LoVo (cell line): ENCODE results near the gene RMND5A.

Experiments used
- DNase-seq: peaks from one replicate; pipeline ENCODE4 v3.0.0-alpha.2; 2016; ENCODE audit warnings: low spot score

The RMND5A gene

GRCh38 chr2:86765310-86765695 lies 45.2 kb downstream of the RMND5A start:
- no peak for DNase-seq

- DNase-seq, result no peak
Observed at GRCh38 chr2:86768189-86768949, 48.3 kb downstream of the RMND5A start.

- no peak for DNase-seq
Observed at GRCh38 chr2:86769838-86770237, 49.7 kb downstream of the RMND5A start.

GRCh38 chr2:86770816-86771301 lies 50.8 kb downstream of the RMND5A start:
- no peak for DNase-seq

- no peak for DNase-seq
Observed at GRCh38 chr2:86772611-86773010, 52.5 kb downstream of the RMND5A start.

- DNase-seq, result no peak
Observed at GRCh38 chr2:86774862-86775261, 54.8 kb downstream of the RMND5A start.

- DNase-seq, result no peak
Observed at GRCh38 chr2:86775338-86775737, 55.2 kb downstream of the RMND5A start.

DNA sequence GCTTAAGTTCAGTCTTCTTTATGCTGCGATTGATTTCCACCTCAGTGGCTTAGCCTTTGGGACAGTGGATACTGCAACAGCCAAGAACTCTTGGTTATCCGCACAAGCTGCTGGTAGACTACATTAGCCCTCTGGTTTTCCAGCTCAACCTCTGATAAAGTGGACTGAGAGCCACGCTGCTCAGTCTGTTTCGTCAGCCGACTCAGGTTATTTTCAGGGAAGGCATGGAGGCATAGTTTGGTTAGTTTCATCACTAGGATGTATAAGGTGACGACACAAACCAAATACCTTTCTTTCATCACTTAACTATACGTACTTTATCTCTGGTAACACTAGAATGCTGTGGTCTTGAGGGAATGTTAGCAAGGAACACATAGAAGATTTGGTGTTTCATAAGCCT lies 56.4 kb downstream of the RMND5A start:
- DNase-seq, result no peak

- no peak for DNase-seq
Observed at GRCh38 chr2:86778957-86779356, 58.9 kb downstream of the RMND5A start.

- no peak for DNase-seq
Observed at GRCh38 chr2:86779971-86780370, 59.9 kb downstream of the RMND5A start.

DNA sequence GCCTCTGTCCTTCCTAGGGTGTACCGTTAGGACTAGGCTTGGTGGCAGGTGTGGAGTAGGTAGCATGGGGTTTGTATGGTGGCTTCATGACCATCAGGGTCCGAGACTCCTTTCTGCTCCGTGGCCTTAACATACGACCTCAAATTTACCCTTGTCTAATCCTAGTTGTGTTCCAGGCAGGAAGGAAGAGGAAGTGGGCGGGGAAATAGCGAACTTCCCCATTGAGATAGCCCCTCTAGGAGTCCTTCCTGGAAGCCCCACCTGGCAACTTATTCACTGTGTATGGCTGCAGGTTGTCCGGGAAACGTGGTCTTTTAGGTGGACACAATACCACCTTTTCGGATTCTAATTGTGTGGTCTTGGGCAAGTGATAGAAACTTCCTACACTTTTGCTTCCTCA lies 61.3 kb downstream of the RMND5A start:
- DNase-seq, result no peak

- DNase-seq, result no peak
Observed at GRCh38 chr2:86782748-86783147, 62.7 kb downstream of the RMND5A start.

- no peak for DNase-seq
Observed at GRCh38 chr2:86783615-86784339, 63.7 kb downstream of the RMND5A start.

DNA sequence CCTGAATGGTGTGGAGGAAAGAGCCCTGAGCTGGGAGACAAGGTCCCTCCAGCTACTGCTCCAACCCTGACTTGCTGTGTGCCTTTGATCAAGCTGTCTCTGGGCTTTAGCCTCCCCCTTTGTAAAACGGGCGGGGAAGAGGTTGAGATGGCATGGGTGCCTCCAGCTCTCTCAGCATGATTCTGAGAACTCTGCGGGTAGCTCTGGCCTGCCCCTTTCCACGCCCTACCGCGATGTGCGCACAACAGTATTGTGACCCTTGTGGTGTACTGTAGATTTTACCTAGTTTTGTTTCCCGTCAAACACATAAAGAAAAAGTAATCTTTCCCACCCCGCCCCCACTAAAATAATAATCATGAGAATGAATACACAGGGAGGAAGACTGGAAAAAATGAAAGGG lies 65.4 kb downstream of the RMND5A start:
- DNase-seq, result no peak

- DNase-seq, result no peak
Observed at GRCh38 chr2:86786001-86786536, 66.0 kb downstream of the RMND5A start.

DNA sequence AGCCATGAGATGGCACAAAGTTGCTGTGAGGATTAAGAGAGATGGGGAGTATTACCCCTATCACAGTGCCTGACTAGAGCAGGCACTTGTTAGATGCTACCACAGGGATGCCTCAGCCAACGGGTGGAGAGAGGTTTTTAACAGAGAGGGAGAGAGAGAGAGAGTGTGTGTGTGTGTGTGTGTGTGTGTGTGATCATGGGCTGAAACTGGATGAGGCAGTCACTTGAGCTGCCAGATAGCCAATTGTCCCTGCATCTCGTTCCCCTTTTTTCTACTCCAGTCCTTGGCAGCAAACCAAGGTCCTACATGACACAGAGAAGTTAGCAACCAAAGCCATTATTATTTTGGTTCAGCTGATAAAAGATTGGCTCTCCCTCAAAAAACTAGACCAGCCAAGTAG lies 67.6 kb downstream of the RMND5A start:
- DNase-seq, result no peak

DNA sequence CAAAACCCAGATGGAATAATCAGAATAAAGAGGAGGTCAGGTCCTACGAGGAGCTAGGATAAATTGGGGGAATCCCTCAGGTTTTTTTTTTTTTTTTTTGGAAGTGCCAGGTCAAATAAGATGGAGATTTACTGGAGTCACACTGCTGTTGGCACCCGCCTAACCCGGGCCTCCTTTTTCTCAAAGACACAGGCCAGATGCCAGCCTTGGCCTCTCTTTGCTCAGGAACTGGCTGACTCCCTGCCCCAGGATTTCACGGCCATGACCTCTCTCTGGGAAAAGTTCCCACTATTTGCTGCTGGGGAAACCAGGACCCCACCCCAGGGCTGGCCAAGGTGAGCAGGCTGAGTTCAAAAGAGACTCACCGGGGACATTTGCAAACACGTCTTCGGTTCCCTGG lies 68.1 kb downstream of the RMND5A start:
- no peak for DNase-seq

DNA sequence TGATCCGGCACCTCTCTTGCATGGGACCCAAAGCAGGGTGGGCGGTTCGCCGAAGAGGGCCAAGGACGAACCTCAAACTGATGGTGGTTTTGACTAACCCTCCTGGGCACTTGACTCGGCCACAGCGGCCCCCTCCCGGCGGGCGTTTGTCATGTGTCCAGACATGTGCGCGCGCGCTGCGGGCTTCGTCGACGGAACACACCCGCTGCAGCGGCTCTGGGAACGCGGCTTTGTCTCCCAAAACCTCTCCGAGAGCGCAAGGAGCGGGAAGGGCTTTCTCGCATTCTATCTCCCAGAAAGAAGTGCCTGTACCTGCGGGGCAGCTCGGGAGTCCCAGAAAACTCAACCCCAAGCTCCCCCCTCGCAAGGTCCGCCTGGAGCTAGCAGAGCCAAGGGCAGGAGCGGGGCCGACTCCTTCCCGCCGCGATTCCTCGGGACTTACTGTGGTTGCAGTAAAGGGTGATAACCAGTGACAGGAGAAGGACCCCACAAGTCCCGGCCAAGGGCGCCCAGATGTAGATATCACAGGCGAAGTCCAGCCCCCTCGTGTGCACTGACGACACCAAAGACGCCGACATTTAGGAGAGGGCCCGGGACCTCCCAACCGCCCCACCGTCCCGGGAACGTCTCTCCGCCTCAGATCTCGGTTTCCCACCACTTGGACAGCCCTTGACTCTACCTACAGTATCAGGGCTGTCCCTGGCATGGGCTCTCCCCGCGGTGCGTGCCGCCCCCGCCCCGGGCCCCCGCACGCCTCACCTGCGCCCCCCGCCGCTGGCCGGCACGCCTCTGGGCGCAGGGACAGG lies 69.0 kb downstream of the RMND5A start:
- DNase-seq, result no peak

DNA sequence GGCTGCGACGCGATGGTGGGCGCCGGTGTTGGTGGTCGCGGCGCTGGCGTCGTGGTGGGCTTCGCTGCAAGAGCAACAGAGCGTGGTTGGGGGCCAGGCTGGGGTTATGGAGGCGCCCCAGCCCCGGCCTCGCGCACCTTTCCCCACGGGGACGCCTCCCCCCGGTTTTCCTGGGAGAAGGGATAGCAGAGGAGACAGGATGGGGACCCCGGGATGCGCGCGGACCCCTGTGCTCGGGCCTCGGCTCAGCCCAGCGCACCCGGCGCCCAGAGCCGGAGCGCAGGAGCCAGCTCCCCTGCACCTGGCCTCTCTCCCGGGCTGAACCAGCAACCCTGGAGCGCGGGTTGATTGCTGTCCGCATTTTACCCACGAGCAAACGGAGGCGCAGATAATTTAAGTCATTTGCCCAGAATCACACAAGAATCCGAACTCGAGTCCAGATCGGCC lies 69.6 kb downstream of the RMND5A start:
- no peak for DNase-seq

DNA sequence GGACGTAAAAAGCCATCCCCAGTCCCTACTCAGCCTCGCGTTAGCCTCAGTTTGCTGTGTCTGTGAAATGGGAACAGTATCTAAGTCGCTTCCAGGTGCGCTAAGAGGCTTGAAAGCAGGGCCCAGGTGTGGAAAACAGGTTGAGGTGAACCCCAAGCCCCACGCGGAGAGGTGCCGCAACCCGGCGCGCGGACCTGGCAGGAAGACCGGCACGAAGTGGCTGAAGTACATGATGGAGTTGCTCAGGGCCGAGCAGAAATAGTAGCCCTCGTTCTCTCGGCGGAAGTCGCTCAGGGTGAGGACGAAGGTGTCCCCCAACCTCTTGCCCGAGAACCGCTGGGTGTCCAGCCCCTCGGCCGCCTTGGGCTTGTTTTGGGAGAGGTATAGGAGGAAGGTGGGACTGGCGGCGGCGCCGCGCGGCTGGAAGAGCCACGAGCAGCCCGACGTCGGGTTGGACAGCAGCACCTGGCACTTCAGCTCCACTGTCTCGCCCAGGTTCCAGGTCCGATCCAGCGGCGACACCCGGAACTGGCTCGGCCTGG lies 70.1 kb downstream of the RMND5A start:
- no peak for DNase-seq

DNA sequence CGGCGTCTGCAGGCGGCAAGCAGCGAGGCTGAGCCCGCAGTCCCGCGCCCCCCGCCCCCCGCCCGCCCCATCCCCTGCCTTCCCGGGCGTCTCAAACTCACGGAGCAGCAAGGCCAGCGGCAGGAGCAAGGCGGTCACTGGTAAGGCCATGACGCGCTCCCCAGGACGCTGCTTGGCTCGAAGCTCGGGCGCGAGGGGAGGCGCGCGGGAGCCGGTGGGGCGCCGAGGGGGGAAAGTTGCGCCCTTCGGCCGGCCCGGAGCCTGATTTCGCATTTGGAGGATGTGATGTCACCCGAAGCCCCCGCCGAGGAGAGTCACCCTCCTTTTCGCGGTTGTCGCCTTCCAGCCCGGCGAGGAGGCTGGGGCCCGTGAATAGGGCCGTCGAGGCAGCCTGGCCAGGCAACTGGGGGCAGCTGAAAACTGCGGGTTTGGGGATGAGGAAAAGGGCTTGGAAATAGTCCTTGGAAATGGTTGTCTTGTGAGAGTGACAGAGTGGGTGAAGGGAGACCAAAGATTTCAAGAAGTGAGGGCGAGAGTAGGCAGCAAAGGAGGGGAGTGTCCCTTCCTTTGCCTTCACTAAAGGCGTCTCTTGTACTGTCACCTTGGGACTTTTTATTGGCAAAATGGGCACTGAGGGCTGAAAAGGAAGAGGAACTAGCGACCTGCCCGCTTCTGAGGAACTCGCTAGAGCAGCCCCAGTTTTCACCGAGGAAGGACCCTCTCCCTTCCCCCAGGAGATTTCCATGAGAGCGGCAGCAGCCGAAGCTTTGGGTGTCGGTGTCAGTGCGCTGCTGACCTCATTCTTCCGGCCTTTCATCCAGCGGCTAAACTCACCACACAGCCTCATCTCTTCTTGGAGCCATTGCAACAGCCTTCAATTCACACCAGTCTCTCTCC lies 70.8 kb downstream of the RMND5A start, which contains the start of gene CD8A:
TSS of gene CD8A (minus strand) at position 238 of the 897 bp plus-strand sequence. CDS start at position 150, 88 bp downstream.
- no peak for DNase-seq
